ENCODE results near the gene TMEM121.

DNA sequence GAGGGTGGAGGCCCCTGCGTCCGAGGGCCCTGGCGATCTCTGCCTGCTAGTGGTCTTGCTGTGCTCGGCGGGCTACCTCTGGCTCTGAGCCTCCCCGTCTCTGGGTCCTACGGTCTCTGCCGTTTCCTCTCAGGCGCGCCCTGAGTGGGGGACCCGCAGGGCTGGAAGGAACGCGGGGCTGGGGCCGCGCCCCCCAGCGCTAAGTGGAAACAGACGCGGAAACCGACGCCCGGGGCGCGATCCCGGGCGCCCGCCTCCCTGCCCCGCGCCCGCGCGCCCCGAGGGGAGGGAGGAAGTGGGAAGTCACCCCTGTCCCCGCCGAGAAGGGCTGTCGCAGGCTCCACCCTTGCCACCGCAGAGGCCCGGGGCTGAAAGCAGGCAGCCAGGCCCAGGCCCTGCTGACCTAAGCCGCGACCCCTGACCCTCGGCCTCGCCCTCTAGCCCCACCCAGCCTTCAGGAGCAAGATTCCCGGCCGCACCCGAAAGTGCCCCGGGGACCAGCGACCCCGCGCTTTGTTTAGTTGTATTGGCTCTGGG, 38.9 kb upstream of the TMEM121 start:
- TF ChIP-seq CTCF (IDR thresholded peaks at IDR 0.05) (no peak), EZH2 (IDR thresholded peaks at IDR 0.05; ENCODE audit: borderline replicate concordance, insufficient read depth, low read depth, low read length, poor library complexity, severe bottlenecking) (no peak)
